ENCODE measurements around the gene LRRC4B.

- no peak for TF ChIP-seq CTCF (IDR thresholded peaks at IDR 0.05)
- no peak for TF ChIP-seq POLR2A (IDR thresholded peaks at IDR 0.05)
- no peak for TF ChIP-seq EP300 (IDR thresholded peaks at IDR 0.05)
- TF ChIP-seq POLR2AphosphoS5 (IDR thresholded peaks at IDR 0.05), result no peak
These were observed 16.5 kb downstream of the LRRC4B start for GRCh38 chr19:50551715-50552187.

Measured in upper lobe of left lung (tissue), 4 donors.